OCI-LY3 (cell line): ENCODE measurements around the gene ITPR3.

Source experiments
- EZH2phosphoT487 ChIP-seq: fragments of 200-600 bp; shearing (Covaris generic); IDR thresholded peaks from 2 replicates; pipeline ENCODE4 v1.6.1; 2018; ENCODE audit warnings: antibody characterized with exemption, mixed run types, low read depth
- TF ChIP-seq, protein P1 (sequence below): fragments of 200-600, 300-600 bp; sonication (generic); IDR thresholded peaks from 2 replicates; pipeline ENCODE4 v1.5.1; 2014; ENCODE audit warnings: antibody characterized with exemption, low read length, low read depth

DNA sequence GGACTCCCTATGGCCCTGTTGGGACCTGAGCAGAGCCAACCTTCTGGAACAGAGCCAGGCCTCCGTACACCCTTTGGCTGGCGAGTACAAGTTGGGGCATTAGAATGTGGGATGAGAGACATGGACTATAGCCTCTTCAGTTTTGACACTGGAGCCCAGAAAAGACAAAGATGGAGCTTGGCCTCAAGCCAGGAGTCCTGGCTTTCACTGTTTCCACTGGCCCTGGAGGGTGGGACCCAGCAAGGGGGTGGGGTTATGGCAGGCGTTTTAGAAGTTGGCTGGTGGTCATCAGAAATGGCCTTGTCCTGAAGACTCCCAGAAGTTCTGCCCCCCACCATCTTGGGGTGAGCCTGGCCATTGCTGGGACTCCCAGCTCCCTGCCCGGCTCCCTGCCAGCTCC is 21.8 kb downstream of the ITPR3 start:
- TF ChIP-seq, protein P1, sequence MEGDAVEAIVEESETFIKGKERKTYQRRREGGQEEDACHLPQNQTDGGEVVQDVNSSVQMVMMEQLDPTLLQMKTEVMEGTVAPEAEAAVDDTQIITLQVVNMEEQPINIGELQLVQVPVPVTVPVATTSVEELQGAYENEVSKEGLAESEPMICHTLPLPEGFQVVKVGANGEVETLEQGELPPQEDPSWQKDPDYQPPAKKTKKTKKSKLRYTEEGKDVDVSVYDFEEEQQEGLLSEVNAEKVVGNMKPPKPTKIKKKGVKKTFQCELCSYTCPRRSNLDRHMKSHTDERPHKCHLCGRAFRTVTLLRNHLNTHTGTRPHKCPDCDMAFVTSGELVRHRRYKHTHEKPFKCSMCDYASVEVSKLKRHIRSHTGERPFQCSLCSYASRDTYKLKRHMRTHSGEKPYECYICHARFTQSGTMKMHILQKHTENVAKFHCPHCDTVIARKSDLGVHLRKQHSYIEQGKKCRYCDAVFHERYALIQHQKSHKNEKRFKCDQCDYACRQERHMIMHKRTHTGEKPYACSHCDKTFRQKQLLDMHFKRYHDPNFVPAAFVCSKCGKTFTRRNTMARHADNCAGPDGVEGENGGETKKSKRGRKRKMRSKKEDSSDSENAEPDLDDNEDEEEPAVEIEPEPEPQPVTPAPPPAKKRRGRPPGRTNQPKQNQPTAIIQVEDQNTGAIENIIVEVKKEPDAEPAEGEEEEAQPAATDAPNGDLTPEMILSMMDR, result no peak
- TF ChIP-seq EZH2phosphoT487, result no peak
